ENCODE measurements around the gene ZNF532.

ZNF532 gene

DNA sequence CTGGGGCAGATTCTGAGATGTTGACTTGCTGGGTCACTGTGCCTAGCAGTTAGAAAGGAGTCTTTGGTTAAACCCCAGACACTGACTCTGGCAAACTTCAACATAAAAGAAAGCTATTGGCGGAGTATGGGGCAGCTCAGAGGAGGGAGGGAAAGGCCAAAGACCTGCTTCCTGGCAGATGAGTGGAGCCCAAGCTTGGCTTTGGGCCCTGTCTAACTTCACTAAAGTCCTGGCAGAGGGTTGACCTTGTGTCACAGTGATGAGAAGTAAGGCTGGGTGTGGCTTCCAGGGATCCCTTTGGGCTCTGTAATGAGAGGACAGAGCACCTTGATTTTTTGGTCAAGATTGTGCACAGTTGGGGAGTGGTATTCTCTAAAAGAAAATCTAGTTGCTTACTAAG lies 145.2 kb downstream of the ZNF532 start:
- Histone ChIP-seq H4K91ac (ENCODE audit: low read depth, low read length, poor library complexity) (no peak overlapping the region), H3K18ac (ENCODE audit: low read length) (no peak overlapping the region), H3K36me3 (replicated peaks in 1 of 2; ENCODE audit: control insufficient read depth in 2 of 2, insufficient read depth in 2 of 2, low read length in 2 of 2) (no peaks in the 10 kb centered on the region), H3K23ac (ENCODE audit: low read depth, low read length, poor library complexity) (no peak overlapping the region), H3K14ac (ENCODE audit: low read length) (no peak overlapping the region), H2AK5ac (ENCODE audit: low read depth, low read length) (no peak overlapping the region), H3K4me1 (ENCODE audit: control insufficient read depth in 2 of 2, insufficient read depth in 1 of 2, low read depth in 1 of 2, low read length in 2 of 2) (peaks cover 2 to 8% of the 10 kb centered on the region in 2 donors), H2BK12ac (ENCODE audit: low read length) (no peak overlapping the region), H3K79me1 (ENCODE audit: low read depth, low read length) (no peaks in the 10 kb centered on the region), H2BK5ac (ENCODE audit: low read length) (no peak overlapping the region), H3K4me3 (ENCODE audit: low read length in 2 of 2) (no peak overlapping the region), H3K4ac (ENCODE audit: low read length) (no peak overlapping the region), H2BK15ac (ENCODE audit: low read length) (no peak overlapping the region), H3K9me3 (replicated peaks in 1 of 2; ENCODE audit: control insufficient read depth in 2 of 2, insufficient read depth in 1 of 2, low read depth in 1 of 2, low read length in 2 of 2) (no peaks in the 10 kb centered on the region), H2AFZ (ENCODE audit: low read length) (no peak overlapping the region), H3K27me3 (ENCODE audit: control insufficient read depth in 3 of 3, insufficient read depth in 3 of 3, low read depth in 1 of 3, low read length in 3 of 3) (no peaks in the 10 kb centered on the region), H3K4me2 (ENCODE audit: insufficient read depth, low read length, poor library complexity, severe bottlenecking) (no peak overlapping the region), H3K9ac (ENCODE audit: low read depth, low read length, poor library complexity) (no peak overlapping the region), H4K8ac (ENCODE audit: low read depth, low read length) (no peak overlapping the region), H3K27ac (replicated peaks; ENCODE audit: low read length) (no peak overlapping the region), H2BK120ac (ENCODE audit: low read depth, low read length) (no peak overlapping the region)
- whole genome bisulfite sequencing, 2 donors (ENCODE audit: extremely low coverage in 2 of 2, insufficient read length in 2 of 2, insufficient replicate concordance in 1 of 2) = no CpG with 5 or more reads among the region's 1 CpG
- DNase-seq (ENCODE audit: low spot score) = no peak

DNA sequence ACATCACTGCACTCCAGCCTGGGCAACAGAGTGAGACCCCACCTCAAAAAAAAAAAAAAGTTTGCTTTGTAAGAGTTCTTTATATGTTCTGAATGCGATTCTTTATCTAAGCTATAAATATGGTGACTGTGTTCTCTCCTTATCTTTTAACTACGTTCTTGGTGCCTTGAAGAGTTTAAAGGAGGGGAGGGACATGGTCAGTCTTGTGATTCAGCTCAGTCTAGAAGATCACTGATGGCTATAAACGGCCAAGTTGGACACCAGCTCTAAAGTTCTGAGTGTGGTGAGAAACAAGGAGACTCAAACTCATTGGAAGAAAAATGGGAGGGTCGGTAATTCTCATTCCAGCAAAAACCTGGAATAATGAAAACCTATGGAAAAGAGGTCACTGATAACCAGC lies 146.6 kb downstream of the ZNF532 start:
- no peak overlapping the region for H3K18ac ChIP-seq (ENCODE audit: low read length)
- H3K4me3 ChIP-seq (ENCODE audit: low read length in 2 of 2) = no peak overlapping the region
- no peak for DNase-seq (ENCODE audit: low spot score)
- no peak overlapping the region for H3K4me2 ChIP-seq (ENCODE audit: insufficient read depth, low read length, poor library complexity, severe bottlenecking)
- H2BK120ac ChIP-seq (ENCODE audit: low read depth, low read length) = no peak overlapping the region
- no peaks in the 10 kb centered on the region for H3K79me1 ChIP-seq (ENCODE audit: low read depth, low read length)
- H2AK5ac ChIP-seq (ENCODE audit: low read depth, low read length) = no peak overlapping the region
- H3K9ac ChIP-seq (ENCODE audit: low read depth, low read length, poor library complexity) = no peak overlapping the region
- no peak overlapping the region for H2BK15ac ChIP-seq (ENCODE audit: low read length)
- H4K8ac ChIP-seq (ENCODE audit: low read depth, low read length) = no peak overlapping the region
- no peak overlapping the region for H3K27ac ChIP-seq (replicated peaks; ENCODE audit: low read length)
- peaks cover 0 to 2% of the 10 kb centered on the region in 2 donors for H3K9me3 ChIP-seq (replicated peaks in 1 of 2; ENCODE audit: control insufficient read depth in 2 of 2, insufficient read depth in 1 of 2, low read depth in 1 of 2, low read length in 2 of 2)
- H2AFZ ChIP-seq (ENCODE audit: low read length) = no peak overlapping the region
- no peak overlapping the region for H3K23ac ChIP-seq (ENCODE audit: low read depth, low read length, poor library complexity)
- H2BK5ac ChIP-seq (ENCODE audit: low read length) = no peak overlapping the region
- no peaks in the 10 kb centered on the region for H3K36me3 ChIP-seq (replicated peaks in 1 of 2; ENCODE audit: control insufficient read depth in 2 of 2, insufficient read depth in 2 of 2, low read length in 2 of 2)
- H2BK12ac ChIP-seq (ENCODE audit: low read length) = no peak overlapping the region
- no peak overlapping the region for H3K14ac ChIP-seq (ENCODE audit: low read length)
- no peaks in the 10 kb centered on the region for H3K27me3 ChIP-seq (ENCODE audit: control insufficient read depth in 3 of 3, insufficient read depth in 3 of 3, low read depth in 1 of 3, low read length in 3 of 3)
- H3K4ac ChIP-seq (ENCODE audit: low read length) = no peak overlapping the region
- WGBS, 2 donors (ENCODE audit: extremely low coverage in 2 of 2, insufficient read length in 2 of 2, insufficient replicate concordance in 1 of 2) = no CpG with 5 or more reads among the region's 4 CpGs
- H4K91ac ChIP-seq (ENCODE audit: low read depth, low read length, poor library complexity) = no peak overlapping the region
- peaks cover 0 to 2% of the 10 kb centered on the region in 2 donors for H3K4me1 ChIP-seq (ENCODE audit: control insufficient read depth in 2 of 2, insufficient read depth in 1 of 2, low read depth in 1 of 2, low read length in 2 of 2)

DNA sequence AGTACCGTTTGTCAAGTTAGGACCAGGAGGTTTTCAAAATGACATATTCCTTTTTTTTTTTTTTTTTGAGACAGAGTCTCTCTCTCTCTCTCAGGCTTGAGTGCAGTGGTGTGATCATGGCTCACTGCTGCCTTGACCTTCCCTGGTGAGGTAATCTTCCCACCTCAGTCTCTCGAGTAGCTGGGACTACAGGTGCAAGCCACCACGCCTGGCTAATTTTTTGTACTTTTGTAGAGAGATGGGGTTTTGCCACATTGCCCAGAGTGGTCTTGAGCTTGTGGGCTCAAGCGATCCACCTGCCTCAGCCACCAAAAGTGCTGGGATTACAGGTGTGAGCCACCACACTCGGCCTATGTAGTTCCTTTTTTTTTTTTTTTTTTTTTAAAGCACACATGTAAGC lies 147.1 kb downstream of the ZNF532 start:
- H2BK120ac ChIP-seq (ENCODE audit: low read depth, low read length) = no peak overlapping the region
- H2BK12ac ChIP-seq (ENCODE audit: low read length) = no peak overlapping the region
- no peak overlapping the region for H3K4me2 ChIP-seq (ENCODE audit: insufficient read depth, low read length, poor library complexity, severe bottlenecking)
- no peak overlapping the region for H3K18ac ChIP-seq (ENCODE audit: low read length)
- no peak overlapping the region for H4K8ac ChIP-seq (ENCODE audit: low read depth, low read length)
- no peak for DNase-seq (ENCODE audit: low spot score)
- H3K23ac ChIP-seq (ENCODE audit: low read depth, low read length, poor library complexity) = no peak overlapping the region
- H2AK5ac ChIP-seq (ENCODE audit: low read depth, low read length) = no peak overlapping the region
- no peak overlapping the region for H4K91ac ChIP-seq (ENCODE audit: low read depth, low read length, poor library complexity)
- no peak overlapping the region for H2BK5ac ChIP-seq (ENCODE audit: low read length)
- H3K9ac ChIP-seq (ENCODE audit: low read depth, low read length, poor library complexity) = no peak overlapping the region
- H3K9me3 ChIP-seq (replicated peaks in 1 of 2; ENCODE audit: control insufficient read depth in 2 of 2, insufficient read depth in 1 of 2, low read depth in 1 of 2, low read length in 2 of 2) = peaks cover 0 to 2% of the 10 kb centered on the region in 2 donors
- H3K14ac ChIP-seq (ENCODE audit: low read length) = no peak overlapping the region
- no CpG with 5 or more reads among the region's 5 CpGs for WGBS, 2 donors (ENCODE audit: extremely low coverage in 2 of 2, insufficient read length in 2 of 2, insufficient replicate concordance in 1 of 2)
- H3K36me3 ChIP-seq (replicated peaks in 1 of 2; ENCODE audit: control insufficient read depth in 2 of 2, insufficient read depth in 2 of 2, low read length in 2 of 2) = no peaks in the 10 kb centered on the region
- no peak overlapping the region for H3K27ac ChIP-seq (replicated peaks; ENCODE audit: low read length)
- no peak overlapping the region for H2BK15ac ChIP-seq (ENCODE audit: low read length)
- no peak overlapping the region for H2AFZ ChIP-seq (ENCODE audit: low read length)
- H3K4ac ChIP-seq (ENCODE audit: low read length) = no peak overlapping the region
- peaks cover 0 to 2% of the 10 kb centered on the region in 2 donors for H3K4me1 ChIP-seq (ENCODE audit: control insufficient read depth in 2 of 2, insufficient read depth in 1 of 2, low read depth in 1 of 2, low read length in 2 of 2)
- no peaks in the 10 kb centered on the region for H3K27me3 ChIP-seq (ENCODE audit: control insufficient read depth in 3 of 3, insufficient read depth in 3 of 3, low read depth in 1 of 3, low read length in 3 of 3)
- H3K4me3 ChIP-seq (ENCODE audit: low read length in 2 of 2) = no peak overlapping the region
- H3K79me1 ChIP-seq (ENCODE audit: low read depth, low read length) = no peaks in the 10 kb centered on the region

DNA sequence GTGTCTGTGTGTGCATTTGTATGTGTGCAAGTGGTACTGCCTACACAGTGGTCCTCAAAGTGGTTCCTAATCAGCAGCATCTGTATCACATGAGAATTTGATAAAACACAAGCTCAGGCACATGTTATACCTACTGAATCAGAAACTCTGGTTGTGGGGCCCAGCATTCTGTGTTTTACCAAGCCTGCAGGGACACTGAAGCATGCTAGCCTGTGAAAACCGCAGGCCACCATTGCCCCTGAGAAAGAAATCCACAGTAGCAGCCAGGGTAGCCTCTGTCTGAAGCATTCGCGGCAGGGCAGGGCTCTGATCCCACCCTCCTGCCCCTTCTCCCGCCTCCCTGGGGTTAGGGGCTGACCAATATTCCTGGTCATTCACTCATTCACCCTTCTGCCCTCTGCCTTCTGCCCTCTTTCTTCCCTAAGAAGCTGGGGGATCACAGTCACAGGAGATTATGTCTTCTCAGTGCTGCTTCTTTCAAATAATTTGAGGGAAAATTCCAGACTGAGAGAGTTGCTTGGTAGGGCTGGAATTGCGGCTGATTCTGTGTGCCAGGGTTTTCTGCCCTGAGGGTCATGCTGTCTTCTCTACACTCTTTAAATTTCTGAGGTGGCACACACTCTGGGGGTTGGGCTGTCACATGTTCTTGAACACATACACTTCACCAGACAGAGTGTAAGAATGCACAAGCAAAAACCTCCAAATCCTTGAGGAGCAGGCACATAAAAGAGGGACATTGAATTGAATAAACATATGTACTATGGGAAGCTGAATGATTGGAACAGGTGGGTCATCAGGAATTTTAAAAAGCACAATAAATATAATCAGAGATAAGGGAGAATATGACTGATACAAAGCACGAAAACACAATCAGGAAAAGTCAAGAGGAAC lies 148.4 kb downstream of the ZNF532 start:
- no peak for DNase-seq (ENCODE audit: low spot score)
- Histone ChIP-seq H3K4ac (ENCODE audit: low read length) (no peak overlapping the region), H3K79me1 (ENCODE audit: low read depth, low read length) (no peaks in the 10 kb centered on the region), H2BK12ac (ENCODE audit: low read length) (no peak overlapping the region), H3K36me3 (replicated peaks in 1 of 2; ENCODE audit: control insufficient read depth in 2 of 2, insufficient read depth in 2 of 2, low read length in 2 of 2) (no peaks in the 10 kb centered on the region), H4K91ac (ENCODE audit: low read depth, low read length, poor library complexity) (no peak overlapping the region), H2BK15ac (ENCODE audit: low read length) (no peak overlapping the region), H3K4me2 (ENCODE audit: insufficient read depth, low read length, poor library complexity, severe bottlenecking) (no peak overlapping the region), H3K23ac (ENCODE audit: low read depth, low read length, poor library complexity) (no peak overlapping the region), H2BK120ac (ENCODE audit: low read depth, low read length) (no peak overlapping the region), H2AK5ac (ENCODE audit: low read depth, low read length) (no peak overlapping the region), H3K14ac (ENCODE audit: low read length) (no peak overlapping the region), H3K4me1 (ENCODE audit: control insufficient read depth in 2 of 2, insufficient read depth in 1 of 2, low read depth in 1 of 2, low read length in 2 of 2) (peaks cover 0 to 2% of the 10 kb centered on the region in 2 donors), H4K8ac (ENCODE audit: low read depth, low read length) (no peak overlapping the region), H3K18ac (ENCODE audit: low read length) (peak overlapping the region; percentile 52), H2BK5ac (ENCODE audit: low read length) (no peak overlapping the region), H3K9me3 (replicated peaks in 1 of 2; ENCODE audit: control insufficient read depth in 2 of 2, insufficient read depth in 1 of 2, low read depth in 1 of 2, low read length in 2 of 2) (peaks cover 2 to 9% of the 10 kb centered on the region in 2 donors), H3K27me3 (ENCODE audit: control insufficient read depth in 3 of 3, insufficient read depth in 3 of 3, low read depth in 1 of 3, low read length in 3 of 3) (no peaks in the 10 kb centered on the region), H3K4me3 (ENCODE audit: low read length in 2 of 2) (no peak overlapping the region), H2AFZ (ENCODE audit: low read length) (peak overlapping the region; percentile 51), H3K9ac (ENCODE audit: low read depth, low read length, poor library complexity) (no peak overlapping the region), H3K27ac (replicated peaks; ENCODE audit: low read length) (no peak overlapping the region)
- WGBS, 2 donors (ENCODE audit: extremely low coverage in 2 of 2, insufficient read length in 2 of 2, insufficient replicate concordance in 1 of 2) = no CpG with 5 or more reads among the region's 6 CpGs
